CD4-positive, alpha-beta memory T cell (primary cell): ENCODE data around the gene ATF7. TPM values are rescaled to one million over a fixed set of nuclear protein-coding genes. Genes with fewer than 3 reads are reported as not detected.
"Not testable (repeated sequence)": the region's sequence is repeated elsewhere in the genome, so short reads cannot be mapped to it uniquely, and the experiment has no call there.

Experiments used
- CTCF ChIA-PET: fragments of 350-600 bp; sonication (Branson Sonifier 250); formaldehyde crosslinking; loops from one replicate; lab custom pipeline; 2021; ENCODE audit warnings: inconsistent platforms; ENCODE audit not compliant: partially characterized antibody; lab: Charles Lee
- POLR2A ChIA-PET: fragments of 350-600 bp; sonication (Branson Sonifier 250); formaldehyde crosslinking; loops from one replicate; lab custom pipeline; 2021; ENCODE audit not compliant: partially characterized antibody; lab: Charles Lee
- DNase-seq, 5 donors: peaks; one replicate each; pipeline versions ENCODE4 v3.0.0 to v3.0.0-alpha.2; 2020 to 2022; ENCODE audit warnings: mixed read lengths in 1 of 5
- H3K27ac ChIP-seq: one replicate; pipeline ENCODE4 v1.7.0; 2013; ENCODE audit warnings: low read depth, low read length
- H3K27me3 ChIP-seq: 2 replicates; pipeline ENCODE4 v1.7.0; 2013; ENCODE audit warnings: mild to moderate bottlenecking, low read length, moderate library complexity; ENCODE audit not compliant: insufficient read depth
- H3K36me3 ChIP-seq: 2 replicates; pipeline ENCODE4 v1.7.0; 2013; ENCODE audit warnings: mild to moderate bottlenecking, low read length, moderate library complexity; ENCODE audit not compliant: insufficient read depth
- H3K4me1 ChIP-seq: 2 replicates; pipeline ENCODE4 v1.7.0; 2013; ENCODE audit warnings: mild to moderate bottlenecking, low read length, moderate library complexity; ENCODE audit not compliant: insufficient read depth
- H3K4me3 ChIP-seq, 2 donors: one replicate each; pipeline ENCODE4 v1.7.0; 2013; ENCODE audit warnings: low read length in 2 of 2, mild to moderate bottlenecking in 1 of 2
- H3K9me3 ChIP-seq, 2 donors: one replicate each; pipeline ENCODE4 v1.7.0; 2013; ENCODE audit warnings: low read length in 2 of 2, control low read depth in 1 of 2; ENCODE audit not compliant: control insufficient read depth in 1 of 2
- H3K27ac Mint-ChIP-seq, 7 donors: one replicate each; pipeline ENCODE4 v1.8.0; 2020 to 2021; ENCODE audit warnings: mixed read lengths in 7 of 7, mild to moderate bottlenecking in 6 of 7, inconsistent platforms in 3 of 7, moderate library complexity in 3 of 7
- H3K27me3 Mint-ChIP-seq, 2 donors: one replicate each; pipeline ENCODE4 v1.8.0; 2020 to 2021; ENCODE audit warnings: mixed read lengths in 2 of 2
- H3K36me3 Mint-ChIP-seq, 2 donors: one replicate each; pipeline ENCODE4 v1.8.0; 2020 to 2021; ENCODE audit warnings: mixed read lengths in 2 of 2, inconsistent platforms in 1 of 2, mild to moderate bottlenecking in 1 of 2
- H3K4me1 Mint-ChIP-seq, 4 donors: one replicate each; pipeline ENCODE4 v1.8.0; 2020 to 2021; ENCODE audit warnings: mixed read lengths in 4 of 4, mild to moderate bottlenecking in 1 of 4
- H3K4me3 Mint-ChIP-seq, 8 donors: one replicate each; pipeline ENCODE4 v1.8.0; 2020 to 2021; ENCODE audit warnings: mixed read lengths in 8 of 8, mild to moderate bottlenecking in 7 of 8, moderate library complexity in 6 of 8, inconsistent platforms in 3 of 8
- H3K9me3 Mint-ChIP-seq, 8 donors: one replicate each; pipeline ENCODE4 v1.8.0; 2020 to 2021; ENCODE audit warnings: mixed read lengths in 8 of 8, mild to moderate bottlenecking in 5 of 8, inconsistent platforms in 3 of 8, moderate library complexity in 1 of 8
- intact Hi-C: fragments of 100-400 bp; cut with micrococcal nuclease; formaldehyde crosslinking; loops from one replicate; pipeline ENCODE4 v1.15.1; 2023
- polyA plus RNA-seq, 2 donors: library from polyadenylated mRNA; unstranded; fragments of 300-500 nt; fragmentation: Illumina TruSeq; gene quantifications; one replicate each; pipeline ENCODE4 v1.2.3, GENCODE V29; 2021
- total RNA-seq, 2 experiments: library from RNA; stranded (reverse); gene quantifications; one replicate each; pipeline ENCODE4 v1.2.3, GENCODE V29; 2021

The ATF7 gene
- total and polyA plus RNA-seq, 4 experiments from 2014 or later: 16.3 to 35.8 (median 21.6) TPM

DNA sequence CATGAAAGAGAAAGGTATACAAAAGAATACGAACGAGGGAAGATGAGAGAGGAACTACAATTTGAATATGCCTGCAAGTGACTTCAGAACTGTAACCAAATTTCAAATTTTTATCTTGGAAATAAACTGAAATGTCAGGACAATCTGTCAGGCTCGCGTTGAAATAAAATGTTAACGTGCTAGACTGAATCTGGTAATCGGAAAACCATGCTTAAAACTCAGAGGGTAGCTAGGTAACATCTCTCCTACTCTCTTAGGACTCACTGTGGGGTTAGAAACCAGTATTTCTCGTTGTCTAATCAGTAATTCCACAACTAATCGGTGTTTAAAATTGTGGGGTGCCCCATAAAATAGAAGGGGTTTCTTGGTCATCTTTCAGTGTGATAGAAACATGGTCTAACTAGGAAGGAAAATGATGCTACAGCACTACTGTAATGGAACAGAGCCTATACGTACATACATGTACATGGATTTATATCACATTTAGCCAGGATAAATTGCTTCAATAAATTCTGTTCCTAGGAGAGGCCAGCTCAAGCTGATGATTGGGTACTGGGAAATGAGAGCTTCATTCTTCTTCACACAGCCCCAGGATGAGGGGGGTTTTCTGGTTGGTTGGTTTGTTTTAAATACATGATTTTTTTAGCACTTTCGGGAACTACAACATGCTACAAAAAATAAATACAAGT lies 23.9 kb downstream of the ATF7 start:
- peaks cover 20 to 30% of the 10 kb centered on the region in 2 donors for H3K36me3 Mint-ChIP-seq
- no peaks in the 10 kb centered on the region for H3K27me3 Mint-ChIP-seq
- H3K27ac Mint-ChIP-seq: no peak overlapping the region
- ChIA-PET POLR2A (no interaction called here), CTCF (no interaction called here)
- Histone ChIP-seq H3K36me3 (peaks cover 5% of the 10 kb centered on the region), H3K27ac (no peak overlapping the region), H3K4me1 (no peaks in the 10 kb centered on the region), H3K4me3 (no peak overlapping the region), H3K27me3 (no peaks in the 10 kb centered on the region), H3K9me3 (no peaks in the 10 kb centered on the region)
- intact Hi-C loops: no loop called here
- H3K4me1 Mint-ChIP-seq: peaks cover 11 to 22% (median 16%) of the 10 kb centered on the region in 4 donors
- DNase-seq: no peak
- no peaks in the 10 kb centered on the region for H3K9me3 Mint-ChIP-seq
- no peak overlapping the region for H3K4me3 Mint-ChIP-seq

DNA sequence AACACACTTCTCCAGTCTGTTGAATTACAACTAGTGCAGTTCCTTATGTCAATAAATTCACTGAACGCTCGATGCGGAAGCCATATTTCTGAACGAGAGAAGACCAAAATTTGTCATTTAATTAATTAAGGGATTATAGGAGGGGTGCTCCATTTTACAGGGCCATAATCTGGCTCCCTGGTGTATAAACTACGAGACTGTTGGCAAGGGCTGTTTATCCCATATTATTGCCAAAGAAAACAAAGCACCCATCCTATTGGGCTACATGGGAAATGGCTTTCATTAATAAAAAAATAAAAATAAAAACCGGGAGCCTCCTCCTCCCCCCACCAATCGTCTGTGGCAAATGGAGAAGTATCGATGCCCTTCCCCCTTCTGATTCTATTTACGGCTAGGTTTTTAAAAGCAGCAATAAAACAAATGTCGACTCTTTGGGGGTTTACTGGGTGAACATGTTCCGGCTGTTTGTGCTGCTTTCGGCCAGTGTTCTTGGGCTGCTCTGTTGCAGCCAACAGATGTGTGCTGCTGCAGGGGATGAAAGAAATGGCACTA lies 24.8 kb downstream of the ATF7 start:
- Histone ChIP-seq H3K36me3 (peaks cover 5% of the 10 kb centered on the region), H3K27ac (no peak overlapping the region), H3K4me1 (no peaks in the 10 kb centered on the region), H3K9me3 (no peaks in the 10 kb centered on the region), H3K4me3 (no peak overlapping the region), H3K27me3 (no peaks in the 10 kb centered on the region)
- intact Hi-C loops: no loop called here
- Mint-ChIP-seq H3K36me3 (peaks cover 23 to 30% of the 10 kb centered on the region in 2 donors), H3K4me1 (peaks cover 11 to 22% (median 16%) of the 10 kb centered on the region in 4 donors), H3K27ac (no peak overlapping the region), H3K9me3 (no peaks in the 10 kb centered on the region), H3K4me3 (no peak overlapping the region), H3K27me3 (no peaks in the 10 kb centered on the region)
- ChIA-PET CTCF (no interaction called here), POLR2A (no interaction called here)
- DNase-seq: no peak

DNA sequence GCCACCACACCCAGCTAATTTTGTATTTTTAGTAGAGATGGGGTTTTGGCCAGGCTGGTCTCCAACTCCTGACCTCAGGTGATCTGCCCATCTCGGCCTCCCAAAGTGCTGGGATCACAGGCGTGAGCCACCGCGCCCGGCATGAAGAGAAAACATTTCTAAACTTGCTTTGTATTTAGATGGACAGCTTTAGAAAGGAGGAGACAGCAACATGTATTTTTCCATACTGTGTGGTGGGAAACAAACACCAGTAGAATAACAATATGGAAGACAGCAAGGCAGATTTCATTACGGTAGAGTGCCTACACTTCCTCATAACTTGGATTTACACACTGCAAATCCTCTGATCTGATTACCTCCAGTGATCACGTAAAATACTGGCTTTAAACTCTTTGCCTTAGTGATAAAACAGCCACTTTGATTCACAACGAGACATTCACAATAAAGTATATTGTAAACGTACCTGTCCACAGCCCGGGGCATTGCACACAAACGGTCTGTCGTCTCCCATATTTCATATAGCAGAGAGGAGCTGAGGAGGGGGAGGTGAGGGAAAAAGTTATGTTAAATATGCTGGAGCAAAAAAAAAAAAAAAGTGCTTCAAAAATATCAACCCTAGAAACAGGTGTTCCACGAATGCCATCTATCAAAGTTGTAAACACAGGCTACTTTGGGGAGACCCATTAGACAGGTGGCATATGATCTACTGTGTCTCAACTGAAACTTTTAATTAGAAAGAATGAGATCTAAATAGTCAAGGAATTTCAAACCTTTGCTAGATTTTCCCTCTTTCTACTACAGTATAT lies 25.5 kb downstream of the ATF7 start:
- H3K27ac Mint-ChIP-seq: no peak overlapping the region
- H3K27me3 Mint-ChIP-seq: no peaks in the 10 kb centered on the region
- peaks cover 23 to 30% of the 10 kb centered on the region in 2 donors for H3K36me3 Mint-ChIP-seq
- H3K4me3 Mint-ChIP-seq: no peak overlapping the region
- H3K4me1 ChIP-seq: no peaks in the 10 kb centered on the region
- POLR2A ChIA-PET: no interaction called here
- CTCF ChIA-PET: no interaction called here
- no peak for DNase-seq
- intact Hi-C loops: no loop called here
- no peaks in the 10 kb centered on the region for H3K27me3 ChIP-seq
- peaks cover 11 to 22% (median 16%) of the 10 kb centered on the region in 4 donors for H3K4me1 Mint-ChIP-seq
- H3K36me3 ChIP-seq: peaks cover 5% of the 10 kb centered on the region
- H3K9me3 Mint-ChIP-seq: no peaks in the 10 kb centered on the region
- H3K9me3 ChIP-seq: no peaks in the 10 kb centered on the region
- H3K4me3 ChIP-seq: no peak overlapping the region
- H3K27ac ChIP-seq: no peak overlapping the region

DNA sequence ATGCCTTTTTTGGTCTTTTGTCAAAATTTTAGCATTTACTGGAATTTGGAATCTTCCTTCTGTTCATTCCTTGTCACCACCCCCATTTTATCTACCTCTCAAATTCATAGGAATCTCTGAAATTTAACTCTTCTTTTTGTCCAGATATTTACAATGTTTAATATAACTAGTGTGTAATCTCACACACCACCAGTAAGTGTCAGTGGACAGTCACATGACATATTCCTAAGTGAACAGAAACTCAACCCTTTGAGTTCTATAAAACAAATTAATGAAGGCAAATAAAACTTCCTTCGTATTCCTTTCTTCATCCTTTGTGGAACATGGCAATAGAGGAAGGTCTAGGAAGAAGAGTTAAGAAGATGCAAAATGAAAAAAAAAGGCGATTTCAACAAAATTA lies 26.6 kb downstream of the ATF7 start:
- intact Hi-C loops: no loop called here
- Mint-ChIP-seq H3K36me3 (peaks cover 25 to 30% of the 10 kb centered on the region in 2 donors), H3K9me3 (no peaks in the 10 kb centered on the region), H3K27ac (no peak overlapping the region), H3K4me3 (no peak overlapping the region), H3K4me1 (peaks cover 10 to 27% (median 15%) of the 10 kb centered on the region in 4 donors), H3K27me3 (no peaks in the 10 kb centered on the region)
- H3K27ac ChIP-seq: no peak overlapping the region
- no peak overlapping the region for H3K4me3 ChIP-seq
- CTCF ChIA-PET: no interaction called here
- H3K36me3 ChIP-seq: peaks cover 5% of the 10 kb centered on the region
- H3K9me3 ChIP-seq: no peaks in the 10 kb centered on the region
- no peaks in the 10 kb centered on the region for H3K27me3 ChIP-seq
- DNase-seq: no peak
- POLR2A ChIA-PET: no interaction called here
- no peaks in the 10 kb centered on the region for H3K4me1 ChIP-seq

DNA sequence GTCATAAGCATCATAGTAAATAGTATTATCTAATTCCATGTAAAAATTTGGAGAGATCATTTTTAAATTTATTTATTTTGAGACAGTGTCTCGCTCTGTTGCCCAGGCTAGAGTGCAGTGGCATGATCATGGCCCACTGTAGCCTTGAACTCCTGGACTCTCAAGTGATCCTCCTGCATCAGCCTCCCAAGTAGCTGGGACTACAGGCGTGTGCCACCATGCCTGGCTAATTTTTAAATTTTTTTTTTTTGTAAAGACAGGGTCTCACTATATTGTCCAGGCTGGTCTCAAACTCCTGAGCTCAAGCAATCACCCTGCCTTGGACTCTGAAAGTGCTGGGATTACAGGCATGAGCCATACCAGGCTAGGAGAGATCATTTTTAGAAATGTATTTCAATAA lies 27.2 kb downstream of the ATF7 start:
- intact Hi-C loops, H3K27me3 Mint-ChIP-seq, H3K27ac Mint-ChIP-seq, H3K36me3 ChIP-seq, H3K9me3 ChIP-seq, H3K9me3 Mint-ChIP-seq, H3K4me3 Mint-ChIP-seq, H3K27me3 ChIP-seq, H3K4me3 ChIP-seq, H3K4me1 ChIP-seq, DNase-seq, H3K27ac ChIP-seq, CTCF ChIA-PET: not testable (repeated sequence)
- POLR2A ChIA-PET: interaction anchor here (0.6 kb wide), 1 partner anchor 442 kb away, joined by 3 read pairs; no protein-coding TSS in a partner anchor
- peaks cover 25 to 32% of the 10 kb centered on the region in 2 donors for H3K36me3 Mint-ChIP-seq
- peaks cover 11 to 27% (median 15%) of the 10 kb centered on the region in 4 donors for H3K4me1 Mint-ChIP-seq

DNA sequence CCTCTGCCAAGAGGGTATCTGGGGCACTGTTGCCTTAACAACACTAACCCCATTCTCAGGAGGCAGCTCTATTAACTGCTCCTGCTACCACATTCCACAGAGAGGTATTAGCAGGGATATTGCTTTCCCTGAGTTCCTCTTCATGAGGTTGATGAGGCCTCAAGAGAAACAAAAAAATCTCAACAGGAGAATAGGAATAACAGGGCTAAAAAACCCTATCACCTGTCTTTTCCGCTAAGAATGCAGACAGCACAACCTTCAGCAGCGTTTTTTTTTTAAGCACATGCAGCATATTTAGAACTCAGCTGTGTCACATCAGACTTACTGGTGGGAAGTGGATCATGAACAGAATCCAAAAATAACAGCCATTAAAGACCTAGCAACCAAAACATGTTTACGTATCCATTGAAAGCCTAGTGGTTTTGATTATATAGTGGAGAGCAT lies 29.2 kb downstream of the ATF7 start:
- Mint-ChIP-seq H3K4me1 (peaks cover 0 to 12% (median 7%) of the 10 kb centered on the region in 4 donors), H3K4me3 (no peak overlapping the region), H3K9me3 (no peaks in the 10 kb centered on the region), H3K27ac (no peak overlapping the region), H3K27me3 (no peaks in the 10 kb centered on the region), H3K36me3 (peaks cover 26 to 36% of the 10 kb centered on the region in 2 donors)
- intact Hi-C loops: no loop called here
- ChIA-PET POLR2A (no interaction called here), CTCF (no interaction called here)
- Histone ChIP-seq H3K4me1 (no peaks in the 10 kb centered on the region), H3K27ac (no peak overlapping the region), H3K27me3 (no peaks in the 10 kb centered on the region), H3K9me3 (no peaks in the 10 kb centered on the region), H3K4me3 (no peak overlapping the region), H3K36me3 (peaks cover 5% of the 10 kb centered on the region)
- no peak for DNase-seq

DNA sequence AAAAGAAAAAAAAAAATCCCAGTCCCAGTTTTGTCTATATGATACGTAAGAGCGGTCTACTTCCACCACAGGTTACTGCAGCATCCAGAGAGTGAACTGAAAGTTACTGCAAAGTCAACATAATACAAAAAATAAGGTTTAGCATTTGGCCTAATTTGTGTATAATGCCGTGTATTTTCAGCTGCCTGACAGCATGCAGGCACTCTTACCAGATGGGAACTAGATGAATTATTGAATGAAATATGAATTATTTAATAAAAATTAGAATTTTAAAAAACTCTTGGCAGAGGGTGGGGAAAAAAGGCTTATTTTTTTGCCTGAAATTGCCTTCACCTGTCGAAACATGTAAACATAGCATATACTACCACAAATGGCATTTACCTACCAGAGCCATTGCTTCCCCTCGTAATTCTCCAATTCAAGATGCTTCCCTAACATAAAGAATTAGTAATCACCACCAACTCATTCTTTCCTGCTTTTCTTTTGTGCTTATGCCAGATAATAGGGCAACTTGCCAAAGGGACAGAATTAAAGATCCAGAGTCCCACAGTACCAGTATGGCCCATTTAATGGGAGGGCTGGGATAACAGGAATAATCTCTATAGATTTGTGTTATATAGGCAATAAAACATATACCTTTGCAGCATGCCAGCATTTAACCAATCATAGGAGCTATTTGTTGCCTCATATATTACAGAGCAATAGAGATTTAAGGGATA lies 31.1 kb downstream of the ATF7 start:
- Histone ChIP-seq H3K27ac (no peak overlapping the region), H3K36me3 (peaks cover 5% of the 10 kb centered on the region), H3K4me1 (no peaks in the 10 kb centered on the region), H3K4me3 (no peak overlapping the region), H3K9me3 (no peaks in the 10 kb centered on the region), H3K27me3 (no peaks in the 10 kb centered on the region)
- intact Hi-C loops: no loop called here
- POLR2A ChIA-PET: no interaction called here
- H3K4me3 Mint-ChIP-seq: no peak overlapping the region
- H3K36me3 Mint-ChIP-seq: peaks cover 21 to 25% of the 10 kb centered on the region in 2 donors
- no peaks in the 10 kb centered on the region for H3K9me3 Mint-ChIP-seq
- no peak for DNase-seq
- no peak overlapping the region for H3K27ac Mint-ChIP-seq
- H3K4me1 Mint-ChIP-seq: peaks cover 11 to 16% (median 13%) of the 10 kb centered on the region in 4 donors
- H3K27me3 Mint-ChIP-seq: no peaks in the 10 kb centered on the region
- CTCF ChIA-PET: no interaction called here
